HFFc6 (cell line): Measurements from ENCODE around the gene PDGFB. TPM values are rescaled to one million over a fixed set of nuclear protein-coding genes. Genes with fewer than 3 reads are reported as not detected.

Experiments
- DNase-seq: peaks from one replicate; pipeline ENCODE4 v3.0.0-alpha.2; 2018
- H3K27ac Mint-ChIP-seq: 2 replicates; pipeline ENCODE4 v1.8.0; 2020; ENCODE audit warnings: mild to moderate bottlenecking, mixed read lengths
- H3K27me3 Mint-ChIP-seq: 2 replicates; pipeline ENCODE4 v1.8.0; 2021; ENCODE audit warnings: mild to moderate bottlenecking, moderate library complexity, mixed read lengths; ENCODE audit not compliant: insufficient read depth
- H3K36me3 Mint-ChIP-seq: 2 replicates; pipeline ENCODE4 v1.8.0; 2021; ENCODE audit warnings: low read depth, mixed read lengths
- H3K4me1 Mint-ChIP-seq: 2 replicates; pipeline ENCODE4 v1.8.0; 2020; ENCODE audit warnings: low read depth, mixed read lengths
- H3K4me3 Mint-ChIP-seq: 2 replicates; pipeline ENCODE4 v1.8.0; 2020; ENCODE audit warnings: mild to moderate bottlenecking, moderate library complexity, mixed read lengths
- H3K9me3 Mint-ChIP-seq: 2 replicates; pipeline ENCODE4 v1.8.0; 2020; ENCODE audit warnings: mild to moderate bottlenecking, mixed read lengths
- CTCF ChIP-seq: fragments of 200-600 bp; sonication (generic); IDR thresholded peaks from 2 replicates; pipeline ENCODE4 v1.5.0; 2021; ENCODE audit warnings: antibody characterized with exemption, mild to moderate bottlenecking
- long read RNA-seq: library from polyadenylated mRNA; unstranded; transcript quantifications from one replicate; pipeline ENCODE4 v2.0.0, GENCODE V29; 2019
- total RNA-seq, 6 experiments: library from RNA; stranded (reverse); fragmentation: NEBNext Ultra II Directional; extraction: Animal tissue kit (Norgen Biotek cat#: 25700); gene quantifications; 2 replicates in 1 of 6; 3 replicates in 5 of 6; pipeline ENCODE4 v1.2.3, GENCODE V29; 2021

The PDGFB gene
- total RNA-seq: not detected
- long read RNA-seq: 0 reads

GRCh38 chr22:39244496-39245129, at the start of gene PDGFB:
PDGFB (minus strand) TSS chr22:39244982; CDS start chr22:39243963, 1,019 bp downstream.
- no peaks in the 10 kb centered on the region for H3K36me3 Mint-ChIP-seq

GRCh38 chr22:39293766-39294368, 49.1 kb upstream of the PDGFB start:
- TF ChIP-seq CTCF: no peak
- H3K27ac Mint-ChIP-seq: no peak overlapping the region
- peaks cover 11% of the 10 kb centered on the region for H3K27me3 Mint-ChIP-seq
- H3K4me1 Mint-ChIP-seq: peaks cover 21% of the 10 kb centered on the region
- H3K4me3 Mint-ChIP-seq: no peak overlapping the region
- H3K36me3 Mint-ChIP-seq: no peaks in the 10 kb centered on the region
- no peaks in the 10 kb centered on the region for H3K9me3 Mint-ChIP-seq
- DNase-seq: no peak

More at GRCh38 chr22:39244496-39245129, at the start of gene PDGFB:
- no peak for DNase-seq
- peaks cover 33% of the 10 kb centered on the region for H3K27me3 Mint-ChIP-seq
- H3K4me1 Mint-ChIP-seq: peaks cover 11% of the 10 kb centered on the region
- no peaks in the 10 kb centered on the region for H3K9me3 Mint-ChIP-seq
- no peak within 1 kb of the TSS for H3K27ac Mint-ChIP-seq
- TF ChIP-seq CTCF: no peak
- H3K4me3 Mint-ChIP-seq: peak within 1 kb of the TSS; percentile 75

- peaks cover 9% of the 10 kb centered on the region for H3K27me3 Mint-ChIP-seq
- peaks cover 16% of the 10 kb centered on the region for H3K4me1 Mint-ChIP-seq
- H3K4me3 Mint-ChIP-seq: no peak overlapping the region
- no peaks in the 10 kb centered on the region for H3K9me3 Mint-ChIP-seq
- DNase-seq: peak; percentile 88
- no peak for TF ChIP-seq CTCF
- no peaks in the 10 kb centered on the region for H3K36me3 Mint-ChIP-seq
- peak overlapping the region; percentile 76 for H3K27ac Mint-ChIP-seq
Measured at GRCh38 chr22:39292561-39293074, 47.8 kb upstream of the PDGFB start.

GRCh38 chr22:39292031-39292462, 47.3 kb upstream of the PDGFB start:
- no peak overlapping the region for H3K4me3 Mint-ChIP-seq
- no peaks in the 10 kb centered on the region for H3K36me3 Mint-ChIP-seq
- no peaks in the 10 kb centered on the region for H3K9me3 Mint-ChIP-seq
- peaks cover 21% of the 10 kb centered on the region for H3K4me1 Mint-ChIP-seq
- DNase-seq: no peak
- no peak for TF ChIP-seq CTCF
- H3K27me3 Mint-ChIP-seq: peaks cover 9% of the 10 kb centered on the region
- peak overlapping the region; percentile 76 for H3K27ac Mint-ChIP-seq

- Mint-ChIP-seq H3K27me3 (peaks cover 8% of the 10 kb centered on the region), H3K4me1 (peaks cover 24% of the 10 kb centered on the region), H3K36me3 (no peaks in the 10 kb centered on the region), H3K27ac (no peak overlapping the region), H3K4me3 (no peak overlapping the region), H3K9me3 (no peaks in the 10 kb centered on the region)
- no peak for DNase-seq
- TF ChIP-seq CTCF: peak; percentile 50
Measured at GRCh38 chr22:39291523-39291922, 46.7 kb upstream of the PDGFB start.
